ENCODE measurements around the gene GLCCI1. TPM values are rescaled to one million over a fixed set of nuclear protein-coding genes. Genes with fewer than 3 reads are reported as not detected.

The GLCCI1 gene
- total RNA-seq, 6 donors from 2014 or later, result 27.4 to 240 (median 46.6) TPM

- Histone ChIP-seq H3K36me3 (no peaks in the 10 kb centered on the region), H3K27ac (no peak overlapping the region), H3K27me3 (no peaks in the 10 kb centered on the region), H3K4me3 (no peak overlapping the region), H3K9me3 (no peaks in the 10 kb centered on the region), H3K4me1 (no peaks in the 10 kb centered on the region)
- WGBS, 2 donors, result 88 to 89% methylated on average over 2 of the region's 2 CpGs
- ATAC-seq (ENCODE audit: low FRiP score in 2 of 2), result no peak
- TF ChIP-seq POLR2A (IDR thresholded peaks at IDR 0.05) (no peak), POLR2AphosphoS5 (IDR thresholded peaks at IDR 0.05) (no peak), EP300 (IDR thresholded peaks at IDR 0.05) (no peak), CTCF (IDR thresholded peaks at IDR 0.05) (no peak)
- DNase-seq, result no peak
These were observed 164.7 kb downstream of the GLCCI1 start for GRCh38 chr7:8133188-8133848.

GRCh38 chr7:8134089-8134733, 165.6 kb downstream of the GLCCI1 start:
- Histone ChIP-seq H3K9me3 (no peaks in the 10 kb centered on the region), H3K27me3 (no peaks in the 10 kb centered on the region), H3K4me3 (no peak overlapping the region), H3K27ac (peak overlapping the region in 1 of 4 donors; percentile 18), H3K4me1 (no peaks in the 10 kb centered on the region), H3K36me3 (no peaks in the 10 kb centered on the region)
- ATAC-seq (ENCODE audit: low FRiP score in 2 of 2) (no peak), DNase-seq (no peak)
- TF ChIP-seq POLR2AphosphoS5 (IDR thresholded peaks at IDR 0.05) (no peak), EP300 (IDR thresholded peaks at IDR 0.05) (no peak), CTCF (IDR thresholded peaks at IDR 0.05) (no peak), POLR2A (IDR thresholded peaks at IDR 0.05) (no peak)
- 71 to 86% methylated on average over 10 of the region's 10 CpGs for WGBS, 2 donors

- DNase-seq (no peak), ATAC-seq (ENCODE audit: low FRiP score in 2 of 2) (no peak)
- WGBS, 2 donors, result 89 to 97% methylated on average over 3 of the region's 3 CpGs
- H3K9me3 ChIP-seq, result no peaks in the 10 kb centered on the region
- no peak overlapping the region for H3K27ac ChIP-seq
- TF ChIP-seq POLR2A (IDR thresholded peaks at IDR 0.05), result no peak
- TF ChIP-seq EP300 (IDR thresholded peaks at IDR 0.05), result no peak
- no peak for TF ChIP-seq POLR2AphosphoS5 (IDR thresholded peaks at IDR 0.05)
- no peak for TF ChIP-seq CTCF (IDR thresholded peaks at IDR 0.05)
- H3K36me3 ChIP-seq, result peaks cover 0 to 4% (median 0%) of the 10 kb centered on the region in 4 donors
- no peaks in the 10 kb centered on the region for H3K27me3 ChIP-seq
- no peaks in the 10 kb centered on the region for H3K4me1 ChIP-seq
- no peak overlapping the region for H3K4me3 ChIP-seq
These were observed 166.8 kb downstream of the GLCCI1 start for GRCh38 chr7:8135417-8135816.

- Histone ChIP-seq H3K36me3 (peaks cover 0 to 9% (median 0%) of the 10 kb centered on the region in 4 donors), H3K4me1 (no peaks in the 10 kb centered on the region), H3K27ac (no peak overlapping the region), H3K9me3 (no peaks in the 10 kb centered on the region), H3K4me3 (no peak overlapping the region), H3K27me3 (no peaks in the 10 kb centered on the region)
- DNase-seq (no peak), ATAC-seq (ENCODE audit: low FRiP score in 2 of 2) (no peak)
- 94% methylated on average over 12 of the region's 12 CpGs for WGBS, 2 donors
- TF ChIP-seq CTCF (IDR thresholded peaks at IDR 0.05) (no peak), EP300 (IDR thresholded peaks at IDR 0.05) (no peak), POLR2A (IDR thresholded peaks at IDR 0.05) (no peak), POLR2AphosphoS5 (IDR thresholded peaks at IDR 0.05) (no peak)
These were observed 167.6 kb downstream of the GLCCI1 start for GRCh38 chr7:8136051-8136730.
